SKM-1 (cell line): ENCODE measurements around the gene TDRD7.

Source experiments
- DNase-seq: peaks from one replicate; lab custom pipeline; 2025; ENCODE audit not compliant: unreplicated experiment; lab: John Stamatoyannopoulos, UW

TDRD7 gene, protein sequence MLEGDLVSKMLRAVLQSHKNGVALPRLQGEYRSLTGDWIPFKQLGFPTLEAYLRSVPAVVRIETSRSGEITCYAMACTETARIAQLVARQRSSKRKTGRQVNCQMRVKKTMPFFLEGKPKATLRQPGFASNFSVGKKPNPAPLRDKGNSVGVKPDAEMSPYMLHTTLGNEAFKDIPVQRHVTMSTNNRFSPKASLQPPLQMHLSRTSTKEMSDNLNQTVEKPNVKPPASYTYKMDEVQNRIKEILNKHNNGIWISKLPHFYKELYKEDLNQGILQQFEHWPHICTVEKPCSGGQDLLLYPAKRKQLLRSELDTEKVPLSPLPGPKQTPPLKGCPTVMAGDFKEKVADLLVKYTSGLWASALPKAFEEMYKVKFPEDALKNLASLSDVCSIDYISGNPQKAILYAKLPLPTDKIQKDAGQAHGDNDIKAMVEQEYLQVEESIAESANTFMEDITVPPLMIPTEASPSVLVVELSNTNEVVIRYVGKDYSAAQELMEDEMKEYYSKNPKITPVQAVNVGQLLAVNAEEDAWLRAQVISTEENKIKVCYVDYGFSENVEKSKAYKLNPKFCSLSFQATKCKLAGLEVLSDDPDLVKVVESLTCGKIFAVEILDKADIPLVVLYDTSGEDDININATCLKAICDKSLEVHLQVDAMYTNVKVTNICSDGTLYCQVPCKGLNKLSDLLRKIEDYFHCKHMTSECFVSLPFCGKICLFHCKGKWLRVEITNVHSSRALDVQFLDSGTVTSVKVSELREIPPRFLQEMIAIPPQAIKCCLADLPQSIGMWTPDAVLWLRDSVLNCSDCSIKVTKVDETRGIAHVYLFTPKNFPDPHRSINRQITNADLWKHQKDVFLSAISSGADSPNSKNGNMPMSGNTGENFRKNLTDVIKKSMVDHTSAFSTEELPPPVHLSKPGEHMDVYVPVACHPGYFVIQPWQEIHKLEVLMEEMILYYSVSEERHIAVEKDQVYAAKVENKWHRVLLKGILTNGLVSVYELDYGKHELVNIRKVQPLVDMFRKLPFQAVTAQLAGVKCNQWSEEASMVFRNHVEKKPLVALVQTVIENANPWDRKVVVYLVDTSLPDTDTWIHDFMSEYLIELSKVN

DNA sequence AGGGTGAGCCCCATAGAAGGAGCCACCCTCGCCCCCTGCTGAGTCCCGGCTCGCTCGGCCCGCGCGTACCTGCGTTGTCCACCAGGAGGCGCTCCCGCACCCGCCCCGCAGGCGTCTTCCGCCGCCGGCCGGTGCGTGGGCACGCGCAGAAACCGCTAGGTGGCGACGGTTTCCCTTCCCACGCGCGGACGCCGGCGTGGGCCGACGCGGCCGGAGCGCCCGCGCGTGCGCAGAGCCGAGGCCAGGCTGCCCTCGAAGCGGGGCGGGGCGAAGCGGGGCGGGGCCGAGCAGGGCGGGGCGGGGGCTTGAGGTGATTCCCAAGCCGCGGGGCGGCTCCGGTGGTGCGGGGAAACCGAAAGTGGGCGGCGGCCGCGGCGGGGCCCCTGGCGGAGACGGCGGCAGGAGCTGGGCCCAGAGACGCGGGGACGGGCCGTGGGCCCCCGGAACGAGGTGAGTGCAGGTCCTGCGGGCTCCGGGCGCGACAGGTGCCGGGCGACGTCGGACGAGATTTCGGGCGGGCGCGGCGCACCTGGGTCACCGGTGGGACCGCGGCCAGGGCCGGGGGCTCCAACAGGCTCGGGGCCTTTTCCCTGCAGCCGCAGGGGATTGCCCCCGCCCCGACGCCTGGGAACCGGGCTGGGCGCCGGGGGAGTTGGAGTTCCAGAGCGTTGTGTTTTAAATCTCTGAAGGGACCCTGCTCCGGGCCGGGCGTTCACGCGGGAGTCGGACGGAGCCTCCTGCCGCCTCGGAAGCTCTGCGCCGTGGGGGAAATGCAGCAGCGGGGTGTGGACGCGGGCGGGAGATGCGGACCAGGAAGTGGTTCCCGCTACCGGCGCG lies at the start of gene TDRD7:
Gene TDRD7, plus strand, starts transcription at position 308 of the 837 bp plus-strand sequence. CDS start 16,370 bp downstream, outside the sequence.
- DNase-seq, result peak; percentile 24

DNA sequence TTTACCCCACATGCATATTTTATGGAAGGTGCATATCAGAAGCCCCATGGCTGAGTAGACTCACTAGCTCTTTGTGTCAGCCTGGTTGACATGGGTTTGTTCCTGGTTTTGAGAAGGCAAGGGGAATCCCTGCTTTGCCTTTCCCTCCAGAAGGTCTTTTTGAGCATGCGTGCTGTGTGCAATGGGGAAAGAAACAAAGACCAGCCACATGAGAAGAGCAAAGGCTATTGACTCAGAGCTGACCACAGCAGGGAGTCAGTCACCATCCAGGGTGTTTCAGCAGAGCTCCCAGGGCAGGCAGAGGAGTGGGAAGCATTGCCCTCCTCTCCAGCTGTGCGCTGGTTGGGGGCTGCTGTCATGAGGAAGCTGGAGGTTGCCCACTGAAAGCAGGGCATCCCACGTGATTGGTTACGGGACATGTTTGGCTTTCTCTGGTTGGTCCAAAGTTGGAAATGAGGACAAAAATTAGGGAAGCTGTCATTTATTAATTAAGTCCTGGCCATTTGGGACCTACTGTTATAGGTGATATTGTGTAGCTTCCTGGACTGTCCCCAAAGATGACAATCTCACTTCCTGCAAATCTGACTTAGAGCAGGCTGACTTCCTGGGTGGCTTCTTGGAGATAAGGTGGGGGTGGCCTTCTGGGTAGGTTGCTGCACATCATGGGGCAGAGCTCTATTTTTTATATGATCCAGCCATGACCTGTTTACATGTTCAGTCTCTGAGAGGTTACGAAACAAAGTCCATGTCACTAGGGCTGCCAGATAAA lies 48.9 kb upstream of the TDRD7 start:
- DNase-seq, result no peak

DNA sequence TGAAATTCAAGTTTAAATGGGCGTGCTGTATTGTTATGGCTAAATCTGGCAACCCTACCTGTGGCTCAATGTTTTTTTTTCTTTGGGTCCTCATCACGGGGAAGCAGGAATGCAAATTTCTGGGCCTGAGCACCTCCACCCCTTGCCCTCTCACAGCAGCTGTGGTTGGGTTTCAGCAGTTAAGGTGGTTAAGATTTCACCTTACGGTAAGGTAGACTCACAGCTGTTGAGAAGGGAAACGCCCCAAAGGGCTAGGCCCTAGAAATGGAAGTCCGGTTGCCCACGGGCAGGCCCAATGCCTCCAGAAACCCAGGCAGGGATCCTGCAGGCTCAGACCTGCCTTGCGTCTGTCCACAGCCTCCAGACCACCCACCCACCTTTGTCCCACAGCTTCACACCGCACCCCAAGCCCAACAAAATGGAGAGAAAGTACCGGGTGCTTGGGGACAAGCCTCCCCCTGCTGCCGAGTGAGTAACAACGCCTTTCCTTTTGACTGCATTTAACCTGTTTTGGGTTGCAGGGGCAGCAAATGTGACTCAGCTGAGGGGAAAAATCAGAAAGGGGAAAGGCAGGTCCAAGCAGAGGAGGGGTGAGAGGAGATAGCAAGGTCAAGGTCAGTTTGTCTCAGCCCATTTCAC lies 48.1 kb upstream of the TDRD7 start:
- DNase-seq, result no peak

DNA sequence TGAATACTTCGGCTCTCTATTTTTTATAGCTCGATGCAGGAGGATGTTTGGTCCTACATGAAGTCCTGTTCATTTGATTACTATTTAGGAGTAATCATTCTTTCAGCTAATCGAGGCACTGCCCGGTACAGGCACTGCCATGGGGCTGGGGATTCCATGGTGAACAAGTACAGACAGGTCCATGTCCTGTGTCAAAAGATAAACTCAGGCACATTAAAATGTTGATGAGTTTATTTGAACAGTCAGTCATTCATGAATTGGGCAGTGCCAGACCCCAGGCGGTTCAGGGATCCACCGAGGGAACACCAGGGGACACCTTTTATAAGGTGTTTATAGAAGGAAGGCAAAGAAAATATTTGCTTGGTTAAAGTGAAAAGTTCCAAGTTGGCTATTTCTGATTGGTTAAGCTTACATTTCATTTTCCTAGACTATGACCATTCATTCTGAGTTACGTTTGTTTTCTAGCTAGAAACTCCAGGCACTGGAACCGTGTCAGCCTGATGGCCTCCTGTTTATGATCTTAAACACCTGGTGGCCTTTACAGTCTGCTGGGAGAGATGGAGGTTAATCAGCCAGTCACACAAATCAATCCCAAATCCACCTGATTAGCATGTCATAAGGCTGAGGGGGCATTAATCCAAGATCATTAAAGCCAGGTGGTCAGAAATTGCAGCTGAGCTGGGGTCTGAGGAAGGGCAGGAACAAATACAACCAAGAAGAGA lies 47.0 kb upstream of the TDRD7 start:
- DNase-seq, result no peak

DNA sequence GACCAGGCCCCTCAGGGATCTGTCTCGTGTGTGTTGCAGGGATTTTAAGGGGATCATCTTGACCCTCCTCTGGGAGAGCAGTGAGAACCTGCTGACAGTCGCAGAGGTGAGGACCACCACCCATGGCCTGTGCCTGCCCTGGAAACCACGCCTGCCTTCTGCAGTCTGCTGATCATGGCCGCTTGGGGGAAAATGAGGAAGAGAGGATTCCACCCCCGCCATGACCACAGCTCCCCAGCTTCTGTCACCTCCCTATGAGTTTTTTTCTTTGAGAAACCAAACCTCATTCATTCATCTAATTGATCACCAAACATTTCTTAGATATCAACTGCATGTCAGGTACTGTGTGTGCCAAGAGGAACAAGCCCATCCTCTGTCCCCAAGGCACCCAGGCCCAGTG lies 46.3 kb upstream of the TDRD7 start:
- no peak for DNase-seq

DNA sequence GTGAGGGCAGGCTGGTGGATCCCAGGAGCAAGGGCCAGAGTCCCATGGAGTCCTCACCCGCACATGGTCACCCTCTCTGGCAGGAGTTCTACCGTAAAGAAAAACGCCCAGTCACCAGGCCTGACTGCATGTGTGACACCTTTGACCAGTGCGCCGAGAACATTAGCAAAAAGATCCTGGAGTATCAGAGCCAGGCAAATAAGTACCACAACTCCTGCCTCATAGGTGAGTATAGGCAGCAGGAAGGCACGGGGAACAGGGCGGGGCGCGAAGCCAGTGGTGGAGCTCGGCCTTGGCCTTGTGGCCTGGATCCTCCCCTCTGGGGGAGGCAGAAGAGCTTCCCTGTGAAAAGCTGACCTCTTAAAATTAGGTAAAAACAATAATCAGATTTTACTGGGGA lies 45.4 kb upstream of the TDRD7 start:
- DNase-seq, result no peak

DNA sequence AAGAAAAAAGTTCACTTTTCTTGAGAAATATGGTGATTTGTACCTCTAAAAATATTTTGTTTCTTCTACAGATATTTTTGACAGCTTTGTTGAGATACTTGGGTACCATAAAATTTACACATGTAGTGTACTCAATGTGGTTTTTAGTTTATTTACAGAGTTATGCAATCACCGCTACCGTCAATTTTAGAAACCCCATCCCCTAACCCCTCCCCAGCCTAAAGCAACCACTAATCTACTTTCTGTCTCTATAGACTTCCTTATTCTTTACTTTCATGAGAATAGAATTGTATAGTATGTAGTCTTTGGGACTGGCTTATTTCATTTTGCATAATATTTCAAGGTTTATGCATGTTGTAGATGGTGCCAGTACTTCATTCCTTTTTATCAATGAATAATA lies 45.0 kb upstream of the TDRD7 start:
- DNase-seq, result no peak

DNA sequence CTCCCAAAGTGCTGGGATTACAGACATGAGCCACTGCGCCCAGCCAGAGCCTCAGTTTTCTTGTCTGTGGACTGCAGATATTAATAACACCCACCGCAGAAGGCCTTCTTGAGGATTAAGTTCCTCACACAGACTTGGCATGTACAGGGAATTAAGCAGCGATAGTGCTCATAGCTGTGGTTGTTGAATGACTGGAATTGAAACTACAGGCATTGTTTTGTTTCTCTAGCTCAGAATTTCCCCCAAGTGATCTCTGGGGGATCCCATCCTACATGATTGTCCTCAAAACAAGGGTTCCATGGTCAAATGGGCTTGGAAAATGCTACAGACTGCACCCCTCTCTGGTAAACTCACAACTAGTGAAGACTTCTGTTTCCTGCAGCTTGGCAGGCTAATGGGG lies 44.2 kb upstream of the TDRD7 start:
- no peak for DNase-seq

DNA sequence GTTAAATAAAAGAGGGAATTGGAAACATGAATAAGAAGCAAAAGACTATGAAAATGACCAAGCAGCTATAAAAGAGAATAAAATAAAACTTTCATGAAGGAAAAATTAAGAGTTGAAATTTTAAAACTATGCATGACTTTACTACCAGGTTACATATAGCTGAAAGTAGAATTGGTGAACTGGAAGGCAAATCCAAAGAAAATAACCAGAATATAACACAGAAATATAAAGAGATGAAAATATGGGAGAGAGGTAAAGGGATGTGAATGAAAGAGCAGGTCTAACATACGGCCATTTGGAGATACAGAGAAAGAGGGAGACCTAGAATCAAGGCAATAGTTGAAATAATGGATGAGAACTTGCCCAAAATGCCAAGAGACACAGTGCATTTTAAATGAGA lies 42.9 kb upstream of the TDRD7 start:
- DNase-seq, result no peak

DNA sequence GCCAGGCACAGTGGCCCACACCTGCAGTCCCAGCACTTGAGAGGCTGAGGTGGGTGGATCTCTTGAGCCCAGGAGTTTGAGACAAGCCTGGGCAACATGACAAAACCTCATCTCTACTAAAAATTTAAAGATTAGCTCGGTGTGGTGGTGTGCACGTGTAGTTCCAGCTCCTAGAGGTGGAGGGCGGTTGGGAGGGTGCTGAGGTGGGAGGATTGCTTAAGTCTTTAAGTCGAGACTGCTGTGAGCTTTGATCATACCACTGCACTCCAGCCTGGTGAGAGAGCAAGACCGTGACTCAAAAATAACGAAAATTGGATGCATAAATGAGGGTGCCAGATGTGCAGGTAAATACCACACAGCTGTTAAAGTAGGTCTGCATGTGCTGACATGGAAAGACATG lies 39.3 kb upstream of the TDRD7 start:
- DNase-seq, result no peak

DNA sequence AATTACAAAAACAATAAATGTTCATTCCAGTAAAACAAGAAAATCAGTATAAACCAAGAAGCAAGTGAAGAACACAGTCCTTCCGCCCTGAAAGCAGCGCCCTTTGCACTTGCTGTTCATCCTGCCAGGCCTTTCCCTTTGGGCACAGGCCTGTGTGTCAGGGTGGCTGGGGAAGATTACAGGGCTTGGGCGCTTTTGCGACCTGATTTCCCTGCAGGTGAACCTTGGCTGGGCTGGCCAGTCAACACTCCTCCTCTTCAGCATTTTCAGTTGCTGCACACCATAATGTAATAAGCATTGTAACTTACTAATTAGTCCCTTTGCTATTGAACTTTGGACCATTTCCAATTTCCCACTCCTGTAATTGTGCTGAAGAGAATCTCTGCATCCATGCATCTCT lies 38.6 kb upstream of the TDRD7 start:
- no peak for DNase-seq

DNA sequence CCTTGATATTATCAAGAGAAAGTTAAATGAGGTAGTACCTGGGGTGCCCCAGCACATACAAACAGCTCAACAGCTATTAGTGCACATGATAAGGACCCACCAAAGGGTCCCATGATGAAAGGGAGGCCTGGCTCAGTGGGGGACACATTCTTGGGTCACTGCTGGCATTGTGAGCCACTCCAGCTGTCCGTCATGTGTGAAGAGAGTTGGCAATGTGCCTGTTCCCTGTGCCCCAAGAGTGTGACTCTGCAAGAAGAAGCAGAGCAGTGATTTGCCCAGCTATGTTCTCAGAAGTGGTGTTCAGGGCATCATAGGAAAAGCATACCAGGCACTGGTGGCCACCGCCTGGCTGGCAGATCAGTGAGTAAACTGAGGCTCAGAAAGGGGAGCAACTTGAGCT lies 37.1 kb upstream of the TDRD7 start:
- no peak for DNase-seq

DNA sequence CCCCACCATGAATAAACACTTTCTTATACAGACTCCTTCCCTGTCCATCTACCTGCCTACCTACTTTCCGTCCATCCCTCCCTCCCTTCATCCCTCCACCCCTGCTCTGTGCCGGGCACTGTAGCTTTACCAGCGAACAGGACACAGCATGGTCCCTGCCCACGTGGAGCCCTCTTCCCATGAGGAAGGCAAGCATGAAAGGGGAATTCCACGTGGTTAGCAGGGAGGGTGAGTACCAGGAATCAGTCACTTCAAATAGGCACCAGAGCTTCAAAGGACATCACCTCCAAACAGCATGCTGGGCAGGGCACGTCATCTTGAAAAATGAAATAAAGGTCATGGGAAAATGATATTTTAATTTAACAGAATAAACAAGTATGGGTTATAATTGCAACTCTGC lies 35.0 kb upstream of the TDRD7 start:
- DNase-seq, result no peak

DNA sequence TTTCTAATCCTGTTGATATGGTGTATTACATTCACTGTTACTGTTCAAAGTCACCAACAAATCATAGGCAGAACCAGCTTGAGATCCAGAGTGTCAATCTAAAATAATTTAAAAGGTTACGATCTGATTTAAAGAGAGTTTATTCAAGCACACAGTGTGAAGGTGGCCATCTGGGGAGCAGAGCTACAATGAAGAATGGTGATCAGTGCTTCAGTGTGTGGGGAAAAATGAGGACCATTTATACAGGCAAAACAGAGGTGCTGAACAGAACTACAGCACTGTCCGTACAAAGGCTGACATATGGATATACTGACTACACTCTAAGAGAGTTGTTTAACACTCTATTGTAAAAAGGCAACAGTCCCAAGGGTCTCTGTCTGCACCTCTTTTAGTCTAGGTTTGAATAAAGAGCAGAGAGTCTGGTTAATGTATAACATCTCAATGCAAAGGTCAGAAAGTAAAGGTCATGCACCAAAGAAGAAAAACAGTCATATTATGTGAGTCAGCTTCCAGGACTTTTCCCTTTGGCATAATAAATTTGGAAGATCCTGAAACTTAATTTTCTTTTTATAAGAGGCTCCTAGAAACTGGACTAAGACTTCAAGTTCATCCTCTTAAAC lies 29.7 kb upstream of the TDRD7 start:
- no peak for DNase-seq

DNA sequence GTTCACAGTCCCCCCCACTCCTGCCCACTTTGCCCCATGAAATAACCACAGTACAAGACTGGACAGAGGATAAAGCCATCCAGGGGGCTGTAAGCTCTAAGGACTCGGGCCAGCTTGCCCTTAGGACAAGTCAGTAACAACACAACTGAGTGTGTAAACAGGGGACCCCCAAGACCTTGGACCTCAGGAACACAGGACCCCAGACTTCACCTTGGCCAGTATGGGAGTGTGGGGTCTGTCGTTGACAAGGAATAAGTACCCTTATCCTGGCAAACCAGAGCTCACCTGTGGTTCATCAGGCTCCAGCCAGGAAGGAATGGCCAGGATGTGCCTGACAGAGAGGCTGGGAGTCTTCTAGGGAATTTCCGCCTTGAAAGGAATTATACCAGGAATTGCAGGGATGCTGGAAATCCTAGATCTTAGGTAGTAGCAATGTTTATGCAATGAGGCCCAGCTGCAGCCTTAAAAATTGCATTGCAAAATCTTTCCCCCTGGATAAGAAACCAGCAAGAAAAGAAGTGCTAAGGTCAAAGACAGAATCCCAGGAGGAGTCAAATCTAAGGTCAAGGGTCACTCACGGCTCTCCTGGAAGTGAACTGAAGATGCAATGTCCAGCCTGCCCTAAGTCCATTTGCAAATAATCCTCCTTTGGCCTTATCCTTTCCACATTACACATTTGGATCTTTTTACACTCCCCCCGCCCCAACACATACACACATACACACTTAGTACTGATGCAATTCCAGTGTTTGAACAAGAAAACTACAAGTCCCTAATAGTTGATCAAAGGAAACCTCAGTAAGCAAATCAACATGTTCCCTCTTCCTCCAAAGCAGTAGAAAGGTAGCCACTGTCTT lies 27.3 kb upstream of the TDRD7 start:
- no peak for DNase-seq

DNA sequence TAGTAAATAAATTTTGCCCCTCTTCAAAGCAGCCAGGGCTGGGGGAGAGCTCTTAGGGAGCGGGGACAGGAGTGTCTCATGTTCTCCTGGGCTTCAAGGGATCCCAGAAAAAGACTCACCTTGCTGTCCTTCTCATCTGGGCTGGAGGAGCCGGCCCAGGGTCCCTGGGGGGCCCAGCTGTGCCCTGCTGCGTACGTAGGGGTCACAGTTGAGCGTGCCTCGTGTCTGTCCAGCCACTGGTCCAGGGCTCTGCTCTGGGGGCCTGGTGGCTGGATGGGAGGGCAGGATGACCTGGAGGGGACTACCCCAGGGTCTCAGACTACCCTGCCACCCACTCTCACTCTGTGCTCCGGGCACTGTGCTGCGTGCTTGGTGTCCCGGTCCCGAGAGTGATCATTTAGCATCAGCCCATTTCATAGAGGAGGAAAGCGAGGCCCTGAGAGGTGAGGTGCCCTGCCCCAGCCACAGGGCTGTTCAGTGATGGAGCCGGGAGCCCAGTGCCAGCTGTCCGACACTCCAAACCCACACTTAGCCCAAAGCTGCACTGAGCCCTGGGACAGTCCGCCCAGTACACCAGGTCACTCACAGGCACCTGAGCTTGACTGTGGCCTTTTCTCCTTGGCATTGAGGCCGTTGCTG lies 26.2 kb upstream of the TDRD7 start:
- no peak for DNase-seq

DNA sequence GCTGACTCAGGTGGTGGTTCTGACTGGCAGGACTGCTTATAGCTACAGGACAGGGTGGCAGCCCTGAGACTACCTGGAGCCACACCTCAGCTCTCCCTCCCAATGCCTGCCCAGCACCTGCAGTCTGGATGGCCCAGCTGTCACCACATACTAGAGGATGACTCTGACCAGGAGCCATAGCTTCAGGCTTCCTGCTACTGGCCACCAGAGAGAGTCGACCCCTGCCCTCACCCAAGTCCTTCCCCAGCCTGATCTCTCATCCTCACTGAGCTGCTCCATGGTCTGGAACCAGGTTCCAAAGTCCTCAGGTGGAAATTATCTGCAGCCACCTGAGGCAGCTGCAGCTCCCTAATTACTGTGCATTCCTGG lies 25.6 kb upstream of the TDRD7 start:
- DNase-seq, result no peak
